Measurements from ENCODE around the gene IGF2R. TPM values are rescaled to one million over a fixed set of nuclear protein-coding genes. Genes with fewer than 3 reads are reported as not detected.

The IGF2R gene
- total RNA-seq, 8 experiments from 2014 or later, result 18.4 to 124 (median 53.5) TPM

DNA sequence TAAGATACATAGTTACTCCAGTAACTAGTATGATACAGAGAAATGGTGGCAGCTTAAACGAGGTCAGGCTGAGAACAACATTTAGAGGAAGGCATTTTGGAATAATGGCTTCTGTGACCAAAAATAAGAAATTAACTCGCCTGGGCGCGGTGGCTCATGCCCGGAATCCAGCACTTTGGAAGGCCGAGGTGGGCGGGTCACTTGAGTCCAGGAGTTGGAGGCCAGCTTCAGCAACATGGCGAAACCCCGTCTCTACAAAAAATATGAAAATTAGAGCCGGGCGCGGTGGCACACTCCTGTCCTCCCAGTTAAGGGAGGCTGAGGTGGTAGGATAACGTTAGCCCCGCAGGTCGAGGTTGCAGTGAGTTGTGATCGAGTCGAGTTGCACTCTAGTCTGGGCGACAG, 1.8 kb downstream of the IGF2R start:
- Histone ChIP-seq H3K4me1 (replicated peaks in 1 of 2) (peaks cover 22 to 32% of the 10 kb centered on the region in 2 donors), H3K4me3 (peak overlapping the region; percentile 78 to 93 (median 87)), H3K27ac (peak overlapping the region in 1 of 2 donors; percentile 86)
- WGBS, 10 experiments, result 53 to 100% (median 83%) methylated on average over 3 to 13 of the region's 18 CpGs; no CpG with 5 or more reads in 1 of the 10 experiments
- no peak for ATAC-seq (replicated peaks in 6 of 8)
- in situ Hi-C loops (cut with MboI; ENCODE audit: low pct_unique_long_range_greater_than_20kb in 2 of 9, low sequenced_read_pairs in 9 of 9, unreplicated experiment in 9 of 9), result no loop called here

DNA sequence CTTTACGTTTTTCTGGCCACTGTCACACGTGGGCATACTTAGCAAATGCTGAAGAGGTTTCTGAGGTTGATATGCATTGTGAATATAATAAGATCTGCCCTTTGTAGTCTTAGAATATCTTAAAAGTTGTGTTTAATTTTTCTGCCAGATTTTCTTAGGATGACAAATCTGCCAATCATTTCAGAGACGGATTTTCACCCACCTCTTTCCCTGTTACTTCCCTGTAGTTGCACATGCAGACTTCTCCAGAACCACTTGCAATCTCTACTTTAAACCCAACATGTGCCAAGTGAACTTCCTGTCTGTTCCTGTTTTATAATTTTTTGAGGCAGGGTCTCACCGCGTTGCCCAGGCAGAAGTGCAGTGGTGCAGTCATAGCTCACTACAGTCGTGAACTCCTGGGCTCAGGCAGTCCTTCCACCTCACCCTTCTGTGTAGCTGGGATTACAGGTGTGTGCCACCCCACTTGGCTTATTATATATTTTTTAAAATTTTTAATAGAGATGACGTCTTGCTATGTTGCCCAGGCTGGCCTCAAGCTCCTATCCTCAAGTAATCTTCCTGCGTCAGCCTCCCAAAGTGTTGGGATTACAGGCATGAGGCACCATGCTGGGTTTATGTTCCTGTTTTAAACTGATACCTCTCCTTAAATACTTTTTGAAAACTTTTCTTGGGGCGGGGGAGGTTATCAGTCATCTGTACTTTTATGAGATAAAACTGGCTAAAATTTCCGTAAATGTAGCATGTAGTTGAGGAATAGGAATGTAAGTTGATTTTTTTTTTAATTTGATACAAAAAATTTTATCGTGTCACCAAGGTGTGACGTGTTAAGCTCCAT, 2.7 kb downstream of the IGF2R start:
- Histone ChIP-seq H3K4me3 (peak overlapping the region in 1 of 5 donors; percentile 87), H3K4me1 (replicated peaks in 1 of 2) (peaks cover 22 to 32% of the 10 kb centered on the region in 2 donors), H3K27ac (no peak overlapping the region)
- no peak for ATAC-seq (replicated peaks in 6 of 8)
- WGBS, 10 experiments, result 90 to 100% (median 93%) methylated on average over 2 to 12 of the region's 12 CpGs; no CpG with 5 or more reads in 1 of the 10 experiments
- in situ Hi-C loops (cut with MboI; ENCODE audit: low pct_unique_long_range_greater_than_20kb in 2 of 9, low sequenced_read_pairs in 9 of 9, unreplicated experiment in 9 of 9), result no loop called here

DNA sequence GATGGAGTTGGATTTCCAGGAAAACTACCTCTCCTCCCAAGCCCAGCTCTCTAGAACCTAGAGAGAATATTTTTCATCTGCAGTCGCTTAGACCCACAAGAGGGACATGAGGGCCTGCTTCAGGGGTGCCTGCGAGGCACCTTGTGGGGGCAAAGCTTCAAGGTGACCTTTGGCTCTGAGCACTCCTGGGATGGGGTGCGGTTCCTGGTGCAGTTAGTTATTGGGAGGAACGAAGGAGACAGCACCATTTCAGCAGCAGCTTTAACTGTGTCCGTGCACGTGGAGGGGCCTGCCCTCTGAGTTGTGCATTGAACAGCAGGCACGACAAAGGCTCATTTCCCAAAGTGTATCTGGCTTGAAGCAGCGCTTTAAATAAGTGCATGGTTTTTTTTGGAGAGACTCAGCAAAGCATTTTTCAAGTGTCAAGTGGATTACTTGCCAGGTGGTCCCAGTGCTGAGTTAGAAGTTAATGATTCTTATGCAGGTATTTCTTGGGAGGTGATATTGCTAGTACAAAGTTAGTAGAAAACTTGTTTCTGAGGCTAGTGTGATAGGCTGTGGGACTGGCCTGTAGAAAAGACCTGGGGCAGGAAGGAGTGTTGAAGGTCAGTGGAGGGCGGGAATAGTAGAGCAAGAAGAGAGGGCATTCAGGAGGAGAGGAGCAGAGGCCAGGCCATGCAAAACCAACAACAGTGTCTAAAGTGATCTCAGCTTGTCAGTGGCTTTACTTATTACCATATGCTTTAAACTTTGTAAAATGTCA, 3.8 kb downstream of the IGF2R start:
- H3K27ac ChIP-seq, result no peak overlapping the region
- in situ Hi-C loops (cut with MboI; ENCODE audit: low pct_unique_long_range_greater_than_20kb in 2 of 9, low sequenced_read_pairs in 9 of 9, unreplicated experiment in 9 of 9), result no loop called here

DNA sequence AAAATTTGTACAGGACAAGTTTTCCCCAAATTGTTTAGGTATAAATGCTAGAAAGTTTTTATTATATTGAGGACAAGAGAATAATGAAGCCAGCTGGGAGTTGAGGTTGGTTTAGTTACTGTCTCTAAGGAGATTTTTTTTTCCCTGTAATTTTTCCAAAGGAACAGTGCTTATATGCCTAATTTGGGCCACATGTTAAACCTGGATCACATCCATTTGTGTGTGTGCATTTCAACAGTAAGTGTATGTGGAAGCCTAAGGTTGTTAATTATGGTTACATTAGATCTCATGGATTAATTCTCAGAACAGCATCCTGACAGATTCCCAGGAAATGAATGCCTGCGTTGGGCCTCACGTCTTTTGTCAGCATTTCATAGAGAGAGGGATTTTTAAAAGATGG, 4.5 kb downstream of the IGF2R start:
- ATAC-seq (replicated peaks in 6 of 8), result no peak
- H3K27ac ChIP-seq, result no peak overlapping the region
- H3K4me3 ChIP-seq, result no peak overlapping the region
- WGBS, 10 experiments, result 0 to 100% (median 86%) methylated on average over 1 to 2 of the region's 2 CpGs; no CpG with 5 or more reads in 3 of the 10 experiments
- in situ Hi-C loops (cut with MboI; ENCODE audit: low pct_unique_long_range_greater_than_20kb in 2 of 9, low sequenced_read_pairs in 9 of 9, unreplicated experiment in 9 of 9), result no loop called here
- H3K4me1 ChIP-seq (replicated peaks in 1 of 2), result peaks cover 23 to 47% of the 10 kb centered on the region in 2 donors

More for the DNA sequence above, 3.8 kb downstream of the IGF2R start:
- no peak for ATAC-seq (replicated peaks in 6 of 8)
- no peak overlapping the region for H3K4me3 ChIP-seq
- 62 to 100% (median 83%) methylated on average over 1 to 8 of the region's 9 CpGs; no CpG with 5 or more reads in 4 of the 10 experiments for WGBS, 10 experiments
- H3K4me1 ChIP-seq (replicated peaks in 1 of 2), result peaks cover 22 to 43% of the 10 kb centered on the region in 2 donors

DNA sequence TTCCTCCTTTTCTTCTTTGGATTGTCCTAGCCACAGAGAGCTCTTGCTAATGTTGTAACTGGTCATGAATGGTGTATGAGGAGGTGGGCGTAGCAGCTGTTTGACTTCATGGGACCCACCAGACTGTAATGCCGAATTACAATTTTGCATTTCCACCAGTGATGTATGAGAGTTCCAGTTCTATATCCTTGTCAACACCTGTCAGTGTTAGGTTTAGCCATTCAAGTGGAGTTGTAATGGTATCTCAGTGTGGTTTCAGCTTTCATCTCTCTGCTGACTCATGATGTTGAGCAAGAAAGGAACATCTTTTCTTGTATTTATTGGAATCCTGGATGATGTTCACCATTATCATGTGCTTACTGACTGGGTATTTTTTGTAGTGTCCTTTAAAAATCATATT, 5.1 kb downstream of the IGF2R start:
- Histone ChIP-seq H3K4me3 (no peak overlapping the region), H3K27ac (no peak overlapping the region), H3K4me1 (replicated peaks in 1 of 2) (peaks cover 28 to 52% of the 10 kb centered on the region in 2 donors)
- in situ Hi-C loops (cut with MboI; ENCODE audit: low pct_unique_long_range_greater_than_20kb in 2 of 9, low sequenced_read_pairs in 9 of 9, unreplicated experiment in 9 of 9), result no loop called here
- 0 to 100% (median 59%) methylated on average over 1 to 2 of the region's 2 CpGs; no CpG with 5 or more reads in 4 of the 10 experiments for WGBS, 10 experiments
- ATAC-seq (replicated peaks in 6 of 8), result peak in 3 of 8 experiments; percentile 3 to 53 (median 19)

DNA sequence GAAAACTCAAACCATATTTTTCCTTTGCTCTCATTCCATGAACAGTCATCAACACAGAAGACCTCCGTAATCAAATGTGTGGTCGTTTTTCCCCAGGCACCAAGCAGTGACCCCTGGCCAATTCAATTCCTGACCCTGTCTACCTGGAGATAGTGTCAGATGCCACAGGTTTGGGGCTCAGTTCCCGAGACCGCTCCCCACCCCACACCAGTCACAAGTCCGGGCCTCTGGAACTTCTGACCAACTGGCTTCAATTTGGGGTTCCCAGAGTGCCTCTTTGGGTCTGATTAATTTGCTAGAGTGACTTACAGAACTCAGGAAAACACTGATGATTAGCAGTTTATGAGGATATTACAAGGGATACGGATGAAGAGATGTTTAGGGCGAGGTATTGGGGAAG, 6.0 kb downstream of the IGF2R start:
- no peak for ATAC-seq (replicated peaks in 6 of 8)
- Histone ChIP-seq H3K4me3 (no peak overlapping the region), H3K4me1 (replicated peaks in 1 of 2) (peaks cover 29 to 61% of the 10 kb centered on the region in 2 donors), H3K27ac (no peak overlapping the region)
- 67 to 100% (median 89%) methylated on average over 1 to 7 of the region's 7 CpGs; no CpG with 5 or more reads in 1 of the 10 experiments for WGBS, 10 experiments
- in situ Hi-C loops (cut with MboI; ENCODE audit: low pct_unique_long_range_greater_than_20kb in 2 of 9, low sequenced_read_pairs in 9 of 9, unreplicated experiment in 9 of 9), result no loop called here

DNA sequence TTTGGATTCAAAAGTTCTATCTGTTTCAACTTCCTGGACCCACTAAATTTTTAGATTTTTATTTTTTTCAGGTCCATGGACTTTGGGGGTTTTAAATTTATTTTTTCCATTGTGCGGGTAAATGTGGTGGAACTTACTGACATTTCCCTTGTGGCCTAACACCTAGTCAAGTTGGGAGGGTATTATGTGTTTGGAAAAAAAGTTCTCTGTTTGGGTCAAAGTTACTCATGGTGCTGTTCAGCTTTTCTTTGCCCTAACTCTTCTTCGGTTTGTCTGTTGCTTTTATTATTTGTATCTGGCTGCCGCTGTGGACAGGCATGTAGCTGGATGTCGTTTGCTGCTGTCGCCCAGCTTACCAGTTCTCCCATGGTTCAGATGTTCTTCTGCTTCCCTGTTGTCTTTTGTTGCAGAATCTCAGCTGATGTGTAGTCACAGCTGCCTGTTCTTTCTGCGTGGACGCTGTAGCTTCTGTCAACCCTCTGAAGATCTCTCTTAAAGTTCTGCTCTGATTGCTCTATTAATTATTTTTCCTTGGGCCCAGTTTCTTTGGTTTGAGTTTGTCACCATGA, 7.9 kb downstream of the IGF2R start:
- no peak overlapping the region for H3K4me3 ChIP-seq
- in situ Hi-C loops (cut with MboI; ENCODE audit: low pct_unique_long_range_greater_than_20kb in 2 of 9, low sequenced_read_pairs in 9 of 9, unreplicated experiment in 9 of 9), result no loop called here
- ATAC-seq (replicated peaks in 6 of 8), result no peak
- H3K27ac ChIP-seq, result no peak overlapping the region
- H3K4me1 ChIP-seq (replicated peaks in 1 of 2), result peaks cover 15 to 63% of the 10 kb centered on the region in 2 donors
- 34 to 100% (median 77%) methylated on average over 1 to 7 of the region's 7 CpGs for WGBS, 10 experiments

DNA sequence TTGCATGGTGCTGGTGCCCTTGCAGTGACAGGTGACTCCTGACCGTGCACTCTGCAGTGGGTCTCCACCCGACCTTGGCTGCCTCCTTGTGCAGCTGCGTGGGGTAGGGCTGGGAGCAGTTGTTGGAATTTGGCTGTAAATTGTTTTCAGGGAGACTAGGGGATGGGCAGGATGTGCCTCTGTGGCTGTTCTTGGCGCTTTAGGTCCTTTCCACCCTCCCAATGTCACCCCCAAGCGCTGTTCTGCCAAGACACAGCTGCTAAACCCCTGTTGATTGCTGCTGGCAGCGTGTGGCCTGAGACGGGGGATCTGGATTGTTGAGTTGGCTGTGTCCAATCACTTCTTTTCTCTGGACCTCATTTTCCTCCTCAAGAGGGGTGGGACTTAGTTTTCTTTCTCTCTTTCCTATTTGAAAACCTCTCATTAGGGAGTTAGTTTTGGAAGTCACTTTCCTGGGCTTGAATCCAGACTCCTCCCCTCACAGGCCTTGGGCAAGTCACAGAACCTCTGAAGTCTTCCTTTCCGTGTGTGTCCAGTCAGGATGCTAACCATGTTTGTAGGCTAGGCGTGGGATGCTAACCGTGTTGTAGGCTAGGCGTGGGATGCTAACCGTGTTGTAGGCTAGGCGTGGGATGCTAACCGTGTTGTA, 8.5 kb downstream of the IGF2R start:
- Histone ChIP-seq H3K4me3 (no peak overlapping the region), H3K4me1 (replicated peaks in 1 of 2) (peaks cover 11 to 60% of the 10 kb centered on the region in 2 donors), H3K27ac (no peak overlapping the region)
- ATAC-seq (replicated peaks in 6 of 8), result peak in 4 of 8 experiments; percentile 5 to 30 (median 10)
- in situ Hi-C loops (cut with MboI; ENCODE audit: low pct_unique_long_range_greater_than_20kb in 2 of 9, low sequenced_read_pairs in 9 of 9, unreplicated experiment in 9 of 9), result no loop called here
- 31 to 91% (median 57%) methylated on average over 1 to 7 of the region's 14 CpGs; no CpG with 5 or more reads in 1 of the 10 experiments for WGBS, 10 experiments

DNA sequence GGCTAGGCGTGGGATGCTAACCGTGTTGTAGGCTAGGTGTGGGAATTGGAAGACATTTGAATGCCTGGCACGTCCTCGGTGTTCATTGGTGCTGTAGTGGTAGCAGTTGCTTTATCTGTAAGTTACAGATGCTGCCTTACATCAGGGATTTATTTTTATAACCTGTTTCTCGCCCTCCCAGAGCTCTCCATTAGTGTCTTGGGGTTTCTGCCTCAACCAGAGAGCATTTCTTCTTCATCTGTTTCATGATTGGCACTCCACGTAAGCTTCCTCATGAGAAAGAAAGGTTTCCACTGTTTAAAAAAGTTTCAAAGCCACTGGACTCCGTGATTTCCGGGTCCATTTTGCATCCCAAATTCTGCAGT, 9.0 kb downstream of the IGF2R start:
- Histone ChIP-seq H3K4me3 (no peak overlapping the region), H3K4me1 (replicated peaks in 1 of 2) (peaks cover 7 to 55% of the 10 kb centered on the region in 2 donors), H3K27ac (peak overlapping the region in 1 of 2 donors; percentile 62)
- 47 to 96% (median 86%) methylated on average over 1 to 8 of the region's 8 CpGs; no CpG with 5 or more reads in 2 of the 10 experiments for WGBS, 10 experiments
- no peak for ATAC-seq (replicated peaks in 6 of 8)
- in situ Hi-C loops (cut with MboI; ENCODE audit: low pct_unique_long_range_greater_than_20kb in 2 of 9, low sequenced_read_pairs in 9 of 9, unreplicated experiment in 9 of 9), result no loop called here

DNA sequence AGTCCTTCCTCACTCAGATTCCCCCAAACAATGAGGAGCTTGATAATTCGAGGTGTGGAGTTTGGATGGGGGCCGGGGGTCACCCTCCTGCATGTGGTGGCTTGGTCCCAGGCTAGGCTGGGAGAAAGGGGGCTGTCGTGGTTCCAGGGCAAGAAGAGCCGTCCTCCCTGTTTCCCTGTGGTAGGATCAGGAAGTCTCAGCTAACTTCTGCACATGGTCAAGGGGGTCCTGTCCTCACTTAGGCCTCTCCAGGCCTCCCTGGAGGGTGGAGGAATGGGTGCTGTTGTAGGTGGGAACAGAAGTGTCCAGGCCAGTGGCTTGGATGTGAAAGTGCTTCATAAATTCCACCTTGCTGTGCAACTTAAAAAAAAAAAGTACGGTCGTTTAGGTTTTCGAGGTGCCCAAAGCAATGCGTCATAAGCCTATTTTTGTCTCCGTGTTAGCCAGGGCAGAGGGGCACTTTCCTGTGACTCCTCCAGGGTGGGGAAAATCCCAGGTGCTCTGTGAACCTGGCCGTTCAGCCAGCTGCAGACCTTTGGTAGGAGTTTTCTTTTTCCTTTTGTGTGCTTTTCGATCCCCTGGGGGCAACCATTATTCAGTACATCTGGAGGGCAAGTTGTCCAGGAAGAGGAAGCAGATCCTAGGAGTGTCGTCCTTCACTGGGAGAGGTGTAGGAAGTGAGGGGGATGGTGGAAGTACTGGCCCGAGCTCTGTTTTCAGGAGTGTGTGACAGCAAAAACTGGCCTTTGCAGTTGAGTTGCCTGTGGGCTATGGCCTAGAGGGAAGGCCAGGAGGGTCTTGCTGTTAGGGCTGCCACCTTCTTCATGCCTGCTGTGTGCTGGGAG, 9.6 kb downstream of the IGF2R start:
- WGBS, 10 experiments, result 50 to 91% (median 65%) methylated on average over 2 to 10 of the region's 13 CpGs; no CpG with 5 or more reads in 2 of the 10 experiments
- in situ Hi-C loops (cut with MboI; ENCODE audit: low pct_unique_long_range_greater_than_20kb in 2 of 9, low sequenced_read_pairs in 9 of 9, unreplicated experiment in 9 of 9), result no loop called here
- peak in 5 of 8 experiments; percentile 1 to 19 (median 5) for ATAC-seq (replicated peaks in 6 of 8)
- no peak overlapping the region for H3K4me3 ChIP-seq
- peaks cover 7 to 57% of the 10 kb centered on the region in 2 donors for H3K4me1 ChIP-seq (replicated peaks in 1 of 2)
- peak overlapping the region in 1 of 2 donors; percentile 62 for H3K27ac ChIP-seq

DNA sequence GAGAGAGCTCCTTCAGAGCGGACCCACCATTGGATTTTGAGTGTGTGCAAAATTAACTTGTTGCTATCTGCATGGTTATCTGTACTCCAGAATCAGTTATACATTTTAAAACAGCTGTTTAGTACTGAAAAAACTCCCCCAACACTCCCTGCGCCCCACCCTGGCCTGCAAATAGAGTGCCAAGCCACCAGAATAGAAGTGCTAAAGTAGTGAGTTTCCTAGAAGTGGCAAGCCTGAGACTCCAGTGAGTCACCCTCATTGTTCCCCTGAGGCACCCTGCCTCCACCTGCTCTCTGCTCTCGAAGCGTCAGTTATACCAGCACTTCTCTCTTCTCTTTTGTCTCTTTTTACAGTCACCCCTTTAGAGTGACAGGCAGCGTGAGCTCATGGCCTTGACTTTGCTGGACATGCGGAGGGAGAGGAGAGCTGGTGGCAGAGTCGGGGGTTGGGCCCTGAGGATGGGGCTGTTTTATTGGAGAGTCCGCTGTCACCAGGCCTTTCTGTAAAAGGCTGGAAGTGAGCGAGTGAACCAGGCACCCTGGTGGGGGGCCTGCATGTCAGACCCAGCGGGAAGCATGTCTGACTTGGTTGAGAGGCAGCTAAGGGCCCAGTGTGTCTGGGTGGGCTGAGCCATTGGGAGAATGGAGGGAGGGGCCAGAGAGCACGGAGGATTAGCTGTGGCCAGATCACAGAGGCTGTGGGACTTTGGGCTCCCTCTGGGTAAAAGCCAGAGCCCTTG, 10.4 kb downstream of the IGF2R start:
- 38 to 80% (median 64%) methylated on average over 3 to 7 of the region's 11 CpGs; no CpG with 5 or more reads in 4 of the 10 experiments for WGBS, 10 experiments
- Histone ChIP-seq H3K4me3 (no peak overlapping the region), H3K27ac (peak overlapping the region in 1 of 2 donors; percentile 62), H3K4me1 (replicated peaks in 1 of 2) (peaks cover 7 to 63% of the 10 kb centered on the region in 2 donors)
- in situ Hi-C loops (cut with MboI; ENCODE audit: low pct_unique_long_range_greater_than_20kb in 2 of 9, low sequenced_read_pairs in 9 of 9, unreplicated experiment in 9 of 9), result no loop called here
- ATAC-seq (replicated peaks in 6 of 8), result peak; percentile 68 to 91 (median 84)
